ENCODE results near the gene TOM1L1.

TOM1L1 gene

GRCh38 chr17:54982399-54982798 lies 81.7 kb downstream of the TOM1L1 start:
- H3K79me2 ChIP-seq (ENCODE audit: low read length) = no peaks in the 10 kb centered on the region

GRCh38 chr17:54983260-54983659 lies 82.6 kb downstream of the TOM1L1 start:
- H2AFZ ChIP-seq (ENCODE audit: low read depth, low read length) = no peak overlapping the region
- H3K79me2 ChIP-seq (ENCODE audit: low read length) = no peaks in the 10 kb centered on the region
- H3K4me3 ChIP-seq (ENCODE audit: low read length) = no peak overlapping the region
- H3K27ac ChIP-seq (ENCODE audit: low read length) = no peak overlapping the region
- no peaks in the 10 kb centered on the region for H3K36me3 ChIP-seq (replicated peaks; ENCODE audit: low read depth, low read length)
- no peak for TF ChIP-seq CTCF (IDR thresholded peaks at IDR 0.05; ENCODE audit: low read depth, low read length)
- TF ChIP-seq EZH2phosphoT487 (IDR thresholded peaks at IDR 0.05; ENCODE audit: low read depth) = no peak
- no peaks in the 10 kb centered on the region for H3K4me1 ChIP-seq (ENCODE audit: low read length)
- H3K27me3 ChIP-seq (ENCODE audit: low read depth, low read length) = no peaks in the 10 kb centered on the region
- H3K4me2 ChIP-seq (ENCODE audit: low read length) = no peak overlapping the region
- no peaks in the 10 kb centered on the region for H3K9me3 ChIP-seq (ENCODE audit: insufficient read depth, low read length)
- no peak overlapping the region for H3K9ac ChIP-seq (ENCODE audit: low read length)
- no peaks in the 10 kb centered on the region for H4K20me1 ChIP-seq (ENCODE audit: insufficient read depth, low read length)

More at GRCh38 chr17:54982399-54982798, 81.7 kb downstream of the TOM1L1 start:
- no peak overlapping the region for H3K9ac ChIP-seq (ENCODE audit: low read length)
- H3K36me3 ChIP-seq (replicated peaks; ENCODE audit: low read depth, low read length) = no peaks in the 10 kb centered on the region
- no peak overlapping the region for H2AFZ ChIP-seq (ENCODE audit: low read depth, low read length)
- H3K4me3 ChIP-seq (ENCODE audit: low read length) = no peak overlapping the region
- H3K27me3 ChIP-seq (ENCODE audit: low read depth, low read length) = no peaks in the 10 kb centered on the region
- H4K20me1 ChIP-seq (ENCODE audit: insufficient read depth, low read length) = no peaks in the 10 kb centered on the region
- H3K27ac ChIP-seq (ENCODE audit: low read length) = no peak overlapping the region
- H3K9me3 ChIP-seq (ENCODE audit: insufficient read depth, low read length) = no peaks in the 10 kb centered on the region
- no peak overlapping the region for H3K4me2 ChIP-seq (ENCODE audit: low read length)
- TF ChIP-seq CTCF (IDR thresholded peaks at IDR 0.05; ENCODE audit: low read depth, low read length) (no peak), EZH2phosphoT487 (IDR thresholded peaks at IDR 0.05; ENCODE audit: low read depth) (no peak)
- no peaks in the 10 kb centered on the region for H3K4me1 ChIP-seq (ENCODE audit: low read length)

GRCh38 chr17:54985476-54985875 lies 84.8 kb downstream of the TOM1L1 start:
- no peaks in the 10 kb centered on the region for H3K27me3 ChIP-seq (ENCODE audit: low read depth, low read length)
- H3K27ac ChIP-seq (ENCODE audit: low read length) = no peak overlapping the region
- H3K4me2 ChIP-seq (ENCODE audit: low read length) = no peak overlapping the region
- no peak overlapping the region for H3K4me3 ChIP-seq (ENCODE audit: low read length)
- H3K79me2 ChIP-seq (ENCODE audit: low read length) = no peaks in the 10 kb centered on the region
- no peaks in the 10 kb centered on the region for H3K4me1 ChIP-seq (ENCODE audit: low read length)
- no peaks in the 10 kb centered on the region for H4K20me1 ChIP-seq (ENCODE audit: insufficient read depth, low read length)
- H3K36me3 ChIP-seq (replicated peaks; ENCODE audit: low read depth, low read length) = no peaks in the 10 kb centered on the region
- H2AFZ ChIP-seq (ENCODE audit: low read depth, low read length) = no peak overlapping the region
- no peak for TF ChIP-seq EZH2phosphoT487 (IDR thresholded peaks at IDR 0.05; ENCODE audit: low read depth)
- TF ChIP-seq CTCF (IDR thresholded peaks at IDR 0.05; ENCODE audit: low read depth, low read length) = no peak
- H3K9me3 ChIP-seq (ENCODE audit: insufficient read depth, low read length) = no peaks in the 10 kb centered on the region
- no peak overlapping the region for H3K9ac ChIP-seq (ENCODE audit: low read length)

GRCh38 chr17:54990118-54990517 lies 89.5 kb downstream of the TOM1L1 start:
- Histone ChIP-seq H4K20me1 (ENCODE audit: insufficient read depth, low read length) (no peaks in the 10 kb centered on the region), H3K36me3 (replicated peaks; ENCODE audit: low read depth, low read length) (no peaks in the 10 kb centered on the region), H3K9ac (ENCODE audit: low read length) (no peak overlapping the region), H3K4me2 (ENCODE audit: low read length) (no peak overlapping the region), H3K27me3 (ENCODE audit: low read depth, low read length) (no peaks in the 10 kb centered on the region), H3K79me2 (ENCODE audit: low read length) (no peaks in the 10 kb centered on the region), H2AFZ (ENCODE audit: low read depth, low read length) (no peak overlapping the region), H3K4me1 (ENCODE audit: low read length) (no peaks in the 10 kb centered on the region), H3K4me3 (ENCODE audit: low read length) (no peak overlapping the region), H3K27ac (ENCODE audit: low read length) (no peak overlapping the region), H3K9me3 (ENCODE audit: insufficient read depth, low read length) (no peaks in the 10 kb centered on the region)
- TF ChIP-seq CTCF (IDR thresholded peaks at IDR 0.05; ENCODE audit: low read depth, low read length) (no peak), EZH2phosphoT487 (IDR thresholded peaks at IDR 0.05; ENCODE audit: low read depth) (no peak)
